ENCODE results near the gene NUP42.
A peak's percentile ranks its signal among the peaks of the same experiment; 100 is the strongest.

The NUP42 gene

DNA sequence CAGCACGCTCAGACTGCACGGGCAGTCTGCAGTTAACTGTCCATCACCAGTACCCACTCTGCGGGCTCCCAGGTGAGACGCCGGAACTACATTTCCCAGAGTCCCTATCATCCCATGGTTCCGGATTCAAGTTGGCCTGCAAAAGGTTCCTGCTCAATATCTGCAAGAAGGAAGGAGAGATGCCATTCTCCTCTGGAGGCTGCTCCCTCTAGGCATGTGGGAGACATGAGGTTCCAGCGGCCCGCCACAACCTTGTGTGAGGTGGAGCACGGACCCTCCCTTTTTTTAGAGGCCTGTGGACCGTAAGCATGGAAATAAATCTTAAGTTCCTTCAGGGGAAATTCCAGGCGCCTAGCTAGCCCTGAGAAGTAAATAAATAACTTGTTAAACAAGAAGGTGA is 29.7 kb downstream of the NUP42 start:
- FAIRE-seq (no peak), DNase-seq (ENCODE audit: insufficient read length, low spot score) (no peak)
- no peak for TF ChIP-seq PAX5 (IDR thresholded peaks at IDR 0.05; ENCODE audit: insufficient read depth, low read length, severe bottlenecking)
- no peak for TF ChIP-seq POLR2AphosphoS5 (IDR thresholded peaks at IDR 0.05; ENCODE audit: low read depth, low read length)
- no peak for TF ChIP-seq TAF1 (IDR thresholded peaks at IDR 0.05; ENCODE audit: low read depth, low read length)
- no peak for TF ChIP-seq SPI1 (IDR thresholded peaks at IDR 0.05; ENCODE audit: low read depth, low read length)
- no peak for TF ChIP-seq POLR2A (IDR thresholded peaks at IDR 0.05; ENCODE audit: low read depth, low read length)
- TF ChIP-seq POU2F2 (IDR thresholded peaks at IDR 0.05; ENCODE audit: low read depth, low read length) = no peak

DNA sequence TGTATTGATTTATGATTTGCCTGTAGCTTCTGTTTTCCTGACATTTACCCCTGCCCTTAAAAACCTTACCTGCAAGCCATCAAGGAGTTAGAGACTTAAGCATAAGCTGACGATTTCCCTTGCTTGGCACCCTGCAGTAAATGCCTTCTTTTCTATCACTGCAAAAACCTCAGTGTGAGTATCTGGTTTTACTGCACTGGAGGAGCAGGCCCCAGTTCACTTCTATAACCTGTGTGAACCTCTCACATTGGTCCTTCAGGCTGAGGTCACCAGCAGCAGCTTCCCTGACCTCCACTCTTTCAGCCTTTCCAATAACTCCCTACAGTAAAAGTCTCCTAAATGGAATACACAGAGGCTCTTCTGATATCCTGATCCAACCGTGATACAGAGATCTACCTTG is 30.5 kb downstream of the NUP42 start:
- TF ChIP-seq POLR2A (IDR thresholded peaks at IDR 0.05; ENCODE audit: low read depth, low read length) (no peak), TAF1 (IDR thresholded peaks at IDR 0.05; ENCODE audit: low read depth, low read length) (no peak), SPI1 (IDR thresholded peaks at IDR 0.05; ENCODE audit: low read depth, low read length) (no peak), POLR2AphosphoS5 (IDR thresholded peaks at IDR 0.05; ENCODE audit: low read depth, low read length) (no peak), PAX5 (IDR thresholded peaks at IDR 0.05; ENCODE audit: insufficient read depth, low read length, severe bottlenecking) (no peak), POU2F2 (IDR thresholded peaks at IDR 0.05; ENCODE audit: low read depth, low read length) (no peak)
- DNase-seq (ENCODE audit: insufficient read length, low spot score) = no peak
- FAIRE-seq = no peak

DNA sequence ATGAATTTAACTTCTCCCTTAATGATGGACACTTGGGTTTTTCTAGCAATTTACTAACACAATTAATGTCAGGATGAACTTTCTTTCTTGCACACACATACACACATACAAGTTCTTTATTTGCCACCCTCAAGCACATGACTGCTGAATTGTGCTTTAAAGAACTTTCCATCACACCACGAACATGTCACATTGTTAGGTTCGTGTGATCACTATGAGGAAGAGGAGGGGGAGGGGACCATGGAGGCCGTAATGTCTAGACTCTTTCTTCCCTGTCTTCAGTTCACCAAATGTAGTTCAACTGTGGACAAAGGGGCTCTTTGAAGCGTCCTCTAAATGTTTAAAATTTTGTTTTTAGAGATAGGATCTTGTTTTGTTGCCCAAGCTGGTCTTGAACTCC is 31.0 kb downstream of the NUP42 start:
- DNase-seq (ENCODE audit: insufficient read length, low spot score) (no peak), FAIRE-seq (no peak)
- TF ChIP-seq POU2F2 (IDR thresholded peaks at IDR 0.05; ENCODE audit: low read depth, low read length) (no peak), POLR2A (IDR thresholded peaks at IDR 0.05; ENCODE audit: low read depth, low read length) (no peak), TAF1 (IDR thresholded peaks at IDR 0.05; ENCODE audit: low read depth, low read length) (no peak), SPI1 (IDR thresholded peaks at IDR 0.05; ENCODE audit: low read depth, low read length) (no peak), POLR2AphosphoS5 (IDR thresholded peaks at IDR 0.05; ENCODE audit: low read depth, low read length) (no peak), PAX5 (IDR thresholded peaks at IDR 0.05; ENCODE audit: insufficient read depth, low read length, severe bottlenecking) (no peak)

DNA sequence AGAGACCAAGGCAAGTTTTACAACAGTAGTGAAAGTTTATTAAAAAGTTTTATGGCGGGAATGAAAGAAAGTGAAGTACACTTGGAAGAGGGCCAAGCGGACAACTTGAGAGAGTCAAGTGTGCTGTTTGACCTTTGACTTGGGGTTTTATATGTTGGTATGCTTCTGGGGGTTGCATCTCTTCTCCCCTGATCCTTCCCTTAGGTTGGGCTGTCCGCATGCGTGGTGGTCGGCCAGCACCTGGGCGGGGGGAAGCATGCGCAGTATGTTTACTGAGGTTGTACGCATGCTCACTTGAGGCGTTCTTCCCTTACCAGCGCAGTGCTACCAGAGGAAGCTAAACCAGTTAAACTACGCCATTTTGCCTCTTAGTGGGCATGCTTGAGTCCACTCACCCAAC is 31.9 kb downstream of the NUP42 start:
- TF ChIP-seq POU2F2 (IDR thresholded peaks at IDR 0.05; ENCODE audit: low read depth, low read length) = no peak
- TF ChIP-seq SPI1 (IDR thresholded peaks at IDR 0.05; ENCODE audit: low read depth, low read length) = no peak
- DNase-seq (ENCODE audit: insufficient read length, low spot score) (no peak), FAIRE-seq (no peak)

DNA sequence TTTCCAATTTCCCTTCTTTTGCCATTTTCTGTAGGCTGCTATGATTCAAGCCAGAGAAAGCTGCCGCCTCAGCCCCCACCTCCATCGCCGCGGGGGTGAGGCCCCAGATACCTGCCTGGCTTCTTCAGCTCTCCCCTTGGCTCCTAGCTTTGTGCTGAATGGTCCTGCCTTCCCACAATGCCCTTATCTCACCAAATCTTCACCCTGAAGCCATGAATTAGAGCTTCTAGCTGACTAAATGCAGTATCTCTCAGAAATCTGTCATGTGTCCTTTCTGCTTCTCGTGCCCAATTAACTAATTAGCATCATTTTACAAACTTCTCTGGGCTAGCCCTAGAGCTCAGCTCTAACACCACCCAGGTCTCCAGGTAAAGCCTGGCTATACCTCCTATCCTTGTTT is 32.6 kb downstream of the NUP42 start:
- TF ChIP-seq TAF1 (IDR thresholded peaks at IDR 0.05; ENCODE audit: low read depth, low read length) (no peak), POU2F2 (IDR thresholded peaks at IDR 0.05; ENCODE audit: low read depth, low read length) (no peak), POLR2A (IDR thresholded peaks at IDR 0.05; ENCODE audit: low read depth, low read length) (no peak)
- no peak for DNase-seq (ENCODE audit: insufficient read length, low spot score)
- no peak for FAIRE-seq

DNA sequence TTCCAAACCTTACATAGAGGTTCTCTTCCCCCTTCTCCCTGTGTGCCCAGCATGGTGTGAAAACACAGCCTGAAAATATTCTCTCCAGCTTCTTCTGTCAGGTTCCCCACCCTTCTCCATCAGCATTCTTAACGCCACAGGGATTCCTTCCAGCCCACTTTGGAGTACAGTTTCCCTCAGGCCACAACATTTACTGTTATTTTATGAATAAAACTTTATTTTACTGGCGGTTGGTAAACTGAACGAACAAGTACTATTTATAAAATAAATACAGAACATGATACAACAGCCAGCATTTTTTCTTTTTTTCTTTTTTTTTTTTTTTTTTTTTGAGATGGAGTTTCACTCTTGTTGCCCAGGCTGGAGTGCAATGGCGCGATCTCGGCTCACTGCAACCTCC is 33.1 kb downstream of the NUP42 start:
- no peak for DNase-seq (ENCODE audit: insufficient read length, low spot score)
- FAIRE-seq = no peak

DNA sequence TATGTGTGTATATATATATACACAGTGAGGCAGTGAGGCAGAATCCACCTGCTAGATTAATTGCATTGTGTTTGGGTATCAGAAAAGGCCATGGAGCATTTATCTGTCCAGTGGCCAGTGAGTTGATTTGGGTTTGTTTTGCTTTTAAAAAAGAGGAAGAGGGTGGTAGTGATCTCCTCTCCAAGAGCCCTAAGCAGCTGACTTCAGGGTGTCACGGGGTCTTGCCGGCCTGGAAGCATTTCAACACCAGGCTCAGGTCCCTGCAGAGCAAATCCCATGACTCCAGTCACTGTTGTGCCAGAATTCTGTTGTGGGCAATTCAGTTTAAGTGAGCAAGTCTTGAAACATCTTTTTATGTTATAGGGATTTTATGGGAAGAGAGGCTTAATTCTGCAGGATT is 34.2 kb downstream of the NUP42 start:
- no peak for FAIRE-seq
- peak; percentile 70 for TF ChIP-seq SPI1 (IDR thresholded peaks at IDR 0.05; ENCODE audit: low read depth, low read length)
- TF ChIP-seq TAF1 (IDR thresholded peaks at IDR 0.05; ENCODE audit: low read depth, low read length) = no peak
- TF ChIP-seq PAX5 (IDR thresholded peaks at IDR 0.05; ENCODE audit: insufficient read depth, low read length, severe bottlenecking) = no peak

More for the DNA sequence above, 33.1 kb downstream of the NUP42 start:
- TF ChIP-seq POLR2A (IDR thresholded peaks at IDR 0.05; ENCODE audit: low read depth, low read length) (no peak), SPI1 (IDR thresholded peaks at IDR 0.05; ENCODE audit: low read depth, low read length) (no peak), PAX5 (IDR thresholded peaks at IDR 0.05; ENCODE audit: insufficient read depth, low read length, severe bottlenecking) (no peak), TAF1 (IDR thresholded peaks at IDR 0.05; ENCODE audit: low read depth, low read length) (no peak), POLR2AphosphoS5 (IDR thresholded peaks at IDR 0.05; ENCODE audit: low read depth, low read length) (no peak)

DNA sequence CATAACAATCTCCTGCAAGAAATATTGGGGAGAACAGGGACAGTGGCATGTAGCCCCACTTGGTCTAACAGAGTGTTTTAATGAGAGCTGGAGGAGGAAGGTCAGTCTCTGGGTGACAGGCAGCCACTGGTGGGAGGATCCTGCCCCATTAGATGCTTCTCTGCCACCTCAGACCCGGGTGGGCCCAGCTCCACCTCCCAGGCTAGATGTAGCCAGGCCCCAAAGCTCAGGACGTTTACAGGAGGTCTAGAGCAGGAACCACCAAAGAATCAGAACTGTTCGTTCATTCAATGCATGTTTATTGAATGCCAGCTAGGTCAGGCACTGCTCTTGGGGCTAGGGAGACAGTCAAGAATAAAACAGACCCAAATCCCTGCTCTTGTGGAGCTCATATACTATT is 36.3 kb downstream of the NUP42 start:
- no peak for TF ChIP-seq SPI1 (IDR thresholded peaks at IDR 0.05; ENCODE audit: low read depth, low read length)
- TF ChIP-seq TAF1 (IDR thresholded peaks at IDR 0.05; ENCODE audit: low read depth, low read length) = no peak
- TF ChIP-seq POLR2A (IDR thresholded peaks at IDR 0.05; ENCODE audit: low read depth, low read length) = no peak
- TF ChIP-seq POU2F2 (IDR thresholded peaks at IDR 0.05; ENCODE audit: low read depth, low read length) = no peak
- TF ChIP-seq POLR2AphosphoS5 (IDR thresholded peaks at IDR 0.05; ENCODE audit: low read depth, low read length) = no peak
- no peak for TF ChIP-seq PAX5 (IDR thresholded peaks at IDR 0.05; ENCODE audit: insufficient read depth, low read length, severe bottlenecking)
- no peak for FAIRE-seq
- no peak for DNase-seq (ENCODE audit: insufficient read length, low spot score)

More for the DNA sequence above, 34.2 kb downstream of the NUP42 start:
- DNase-seq (ENCODE audit: insufficient read length, low spot score) = no peak

DNA sequence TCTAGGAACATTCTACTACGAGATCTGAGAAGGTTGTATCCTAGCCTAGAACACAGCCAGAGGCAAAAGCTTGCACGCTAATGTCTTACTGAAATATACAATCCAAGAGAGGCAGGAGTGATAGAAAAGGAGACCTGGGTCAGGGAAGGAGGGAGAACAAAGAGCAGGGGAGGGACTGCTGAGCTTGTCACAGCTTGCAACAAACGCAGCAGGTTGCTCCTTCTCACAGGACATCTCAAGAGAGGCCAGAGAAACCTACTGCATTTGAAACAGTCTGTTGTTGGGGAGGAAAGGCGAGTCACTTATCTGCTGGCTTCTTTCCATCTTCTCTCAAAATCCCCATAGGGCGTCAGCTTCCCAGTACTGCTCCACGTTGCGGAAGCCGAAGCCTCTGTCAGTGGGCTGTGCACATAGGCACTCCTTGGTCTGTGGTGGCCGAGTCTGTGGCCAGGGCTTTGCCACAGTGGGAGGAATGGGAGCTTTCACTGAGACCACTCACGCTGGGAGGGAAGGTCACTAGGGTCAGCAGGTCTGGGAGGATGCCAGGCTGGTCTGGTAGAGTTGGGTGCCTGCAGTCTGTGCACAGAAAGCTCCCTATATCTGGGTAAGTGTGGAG is 39.0 kb downstream of the NUP42 start:
- TF ChIP-seq POU2F2 (IDR thresholded peaks at IDR 0.05; ENCODE audit: low read depth, low read length) = no peak
- TF ChIP-seq PAX5 (IDR thresholded peaks at IDR 0.05; ENCODE audit: insufficient read depth, low read length, severe bottlenecking) = no peak
- no peak for TF ChIP-seq TAF1 (IDR thresholded peaks at IDR 0.05; ENCODE audit: low read depth, low read length)
- TF ChIP-seq POLR2A (IDR thresholded peaks at IDR 0.05; ENCODE audit: low read depth, low read length) = no peak
- no peak for TF ChIP-seq POLR2AphosphoS5 (IDR thresholded peaks at IDR 0.05; ENCODE audit: low read depth, low read length)
- no peak for TF ChIP-seq SPI1 (IDR thresholded peaks at IDR 0.05; ENCODE audit: low read depth, low read length)
- no peak for FAIRE-seq
- no peak for DNase-seq (ENCODE audit: insufficient read length, low spot score)

DNA sequence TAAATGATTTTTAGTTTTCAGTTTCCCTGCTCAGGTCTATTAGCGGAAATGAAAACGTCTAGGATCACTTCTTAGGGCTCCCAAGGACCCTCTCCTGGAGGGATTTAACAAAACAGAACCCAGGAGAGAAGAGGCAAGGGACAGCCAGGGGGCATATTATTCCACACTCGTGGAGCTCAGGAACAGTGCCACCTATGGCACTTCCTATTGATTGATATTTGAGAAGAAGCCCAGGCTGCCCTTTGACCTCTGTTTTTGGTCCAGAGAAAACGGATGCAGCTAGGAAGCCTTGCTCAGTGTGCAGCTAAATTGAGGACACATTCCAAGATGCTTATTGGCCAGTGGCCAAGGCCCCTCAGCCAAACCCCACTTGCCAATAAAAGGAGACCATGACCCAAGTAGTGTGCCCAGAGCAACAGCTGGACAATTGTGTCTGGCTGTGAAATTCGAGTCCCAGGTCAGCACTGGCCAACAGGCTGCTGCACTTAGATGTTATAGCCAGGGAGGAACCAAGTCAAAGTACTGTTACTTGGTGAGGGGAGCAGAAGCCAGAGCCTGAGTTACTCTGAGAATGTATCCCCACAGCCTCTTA is 40.7 kb downstream of the NUP42 start:
- TF ChIP-seq SPI1 (IDR thresholded peaks at IDR 0.05; ENCODE audit: low read depth, low read length) (no peak), POLR2AphosphoS5 (IDR thresholded peaks at IDR 0.05; ENCODE audit: low read depth, low read length) (no peak), POU2F2 (IDR thresholded peaks at IDR 0.05; ENCODE audit: low read depth, low read length) (no peak), POLR2A (IDR thresholded peaks at IDR 0.05; ENCODE audit: low read depth, low read length) (no peak), TAF1 (IDR thresholded peaks at IDR 0.05; ENCODE audit: low read depth, low read length) (no peak), PAX5 (IDR thresholded peaks at IDR 0.05; ENCODE audit: insufficient read depth, low read length, severe bottlenecking) (no peak)
- no peak for DNase-seq (ENCODE audit: insufficient read length, low spot score)
- FAIRE-seq = no peak

Data from GM12891 (cell line).